ENCODE results near the gene SH3RF3. TPM values are rescaled to one million over a fixed set of nuclear protein-coding genes. Genes with fewer than 3 reads are reported as not detected.

SH3RF3 gene
- total RNA-seq, 3 donors from 2014 or later (not counting 1 experiment from before 2014, with no cell fraction given): 0.23 to 0.61 (median 0.34) TPM

GRCh38 chr2:109085912-109086742, 42.9 kb upstream of the SH3RF3 start:
- H3K27ac Mint-ChIP-seq: no peak overlapping the region
- H3K4me1 Mint-ChIP-seq: no peaks in the 10 kb centered on the region
- DNase-seq (no peak), ATAC-seq (no peak)
- no peak overlapping the region for H3K4me3 Mint-ChIP-seq
- WGBS (ENCODE audit: insufficient coverage): 86% methylated on average over 11 of the region's 11 CpGs
- H3K36me3 Mint-ChIP-seq: no peaks in the 10 kb centered on the region
- Histone ChIP-seq H3K9me3 (ENCODE audit: control insufficient read depth, insufficient read depth, low read length) (no peaks in the 10 kb centered on the region), H3K27me3 (ENCODE audit: control insufficient read depth, insufficient read depth, low read length) (no peaks in the 10 kb centered on the region), H3K4me1 (ENCODE audit: control insufficient read depth, insufficient read depth, low read length) (no peaks in the 10 kb centered on the region), H3K4me3 (ENCODE audit: low read length) (no peak overlapping the region), H3K36me3 (ENCODE audit: control insufficient read depth, insufficient read depth, low read length) (no peaks in the 10 kb centered on the region), H3K27ac (ENCODE audit: low read length) (no peak overlapping the region)
- peaks cover 8 to 9% of the 10 kb centered on the region in 2 donors for H3K27me3 Mint-ChIP-seq (ENCODE audit: low read depth in 2 of 2)
- no peaks in the 10 kb centered on the region for H3K9me3 Mint-ChIP-seq
- no peak for TF ChIP-seq CTCF (IDR thresholded peaks at IDR 0.05)
- intact Hi-C loops (cut with micrococcal nuclease): no loop called here

- DNase-seq: no peak
- H3K9me3 Mint-ChIP-seq: no peaks in the 10 kb centered on the region
- no peaks in the 10 kb centered on the region for H3K4me1 Mint-ChIP-seq
Measured at GRCh38 chr2:109086743-109087020, 42.3 kb upstream of the SH3RF3 start.

GRCh38 chr2:109087055-109087663, 41.8 kb upstream of the SH3RF3 start:
- H3K36me3 ChIP-seq (ENCODE audit: control insufficient read depth, insufficient read depth, low read length): no peaks in the 10 kb centered on the region
- H3K9me3 Mint-ChIP-seq: no peaks in the 10 kb centered on the region
- H3K36me3 Mint-ChIP-seq: no peaks in the 10 kb centered on the region
- DNase-seq: no peak
- no peak for TF ChIP-seq CTCF (IDR thresholded peaks at IDR 0.05)
- H3K27me3 ChIP-seq (ENCODE audit: control insufficient read depth, insufficient read depth, low read length): no peaks in the 10 kb centered on the region
- H3K4me1 Mint-ChIP-seq: no peaks in the 10 kb centered on the region
- intact Hi-C loops (cut with micrococcal nuclease): no loop called here
- H3K27ac ChIP-seq (ENCODE audit: low read length): no peak overlapping the region
- peaks cover 11 to 14% of the 10 kb centered on the region in 2 donors for H3K27me3 Mint-ChIP-seq (ENCODE audit: low read depth in 2 of 2)
- H3K4me3 Mint-ChIP-seq: no peak overlapping the region
- no peaks in the 10 kb centered on the region for H3K9me3 ChIP-seq (ENCODE audit: control insufficient read depth, insufficient read depth, low read length)
- H3K4me1 ChIP-seq (ENCODE audit: control insufficient read depth, insufficient read depth, low read length): no peaks in the 10 kb centered on the region
- no peak for ATAC-seq
- H3K4me3 ChIP-seq (ENCODE audit: low read length): no peak overlapping the region
- 96% methylated on average over 11 of the region's 11 CpGs for WGBS (ENCODE audit: insufficient coverage)
- no peak overlapping the region for H3K27ac Mint-ChIP-seq

More at GRCh38 chr2:109086743-109087020, 42.3 kb upstream of the SH3RF3 start:
- no peak for ATAC-seq
- 100% methylated on average over 2 of the region's 2 CpGs for WGBS (ENCODE audit: insufficient coverage)
- Mint-ChIP-seq H3K27ac (no peak overlapping the region), H3K4me3 (no peak overlapping the region), H3K36me3 (no peaks in the 10 kb centered on the region), H3K27me3 (ENCODE audit: low read depth in 2 of 2) (peaks cover 9 to 14% of the 10 kb centered on the region in 2 donors)
- Histone ChIP-seq H3K27ac (ENCODE audit: low read length) (no peak overlapping the region), H3K27me3 (ENCODE audit: control insufficient read depth, insufficient read depth, low read length) (no peaks in the 10 kb centered on the region), H3K36me3 (ENCODE audit: control insufficient read depth, insufficient read depth, low read length) (no peaks in the 10 kb centered on the region), H3K4me1 (ENCODE audit: control insufficient read depth, insufficient read depth, low read length) (no peaks in the 10 kb centered on the region), H3K4me3 (ENCODE audit: low read length) (no peak overlapping the region), H3K9me3 (ENCODE audit: control insufficient read depth, insufficient read depth, low read length) (no peaks in the 10 kb centered on the region)
- no peak for TF ChIP-seq CTCF (IDR thresholded peaks at IDR 0.05)
- intact Hi-C loops (cut with micrococcal nuclease): no loop called here
